HG03196 (cell line): Measurements from ENCODE around the gene SYK.

Source experiments
- ATAC-seq: cut with Tn5 transposase; IDR thresholded peaks from one replicate; pipeline ENCODE4 v1.9.1; 2021; ENCODE audit not compliant: unreplicated experiment

Gene SYK

DNA sequence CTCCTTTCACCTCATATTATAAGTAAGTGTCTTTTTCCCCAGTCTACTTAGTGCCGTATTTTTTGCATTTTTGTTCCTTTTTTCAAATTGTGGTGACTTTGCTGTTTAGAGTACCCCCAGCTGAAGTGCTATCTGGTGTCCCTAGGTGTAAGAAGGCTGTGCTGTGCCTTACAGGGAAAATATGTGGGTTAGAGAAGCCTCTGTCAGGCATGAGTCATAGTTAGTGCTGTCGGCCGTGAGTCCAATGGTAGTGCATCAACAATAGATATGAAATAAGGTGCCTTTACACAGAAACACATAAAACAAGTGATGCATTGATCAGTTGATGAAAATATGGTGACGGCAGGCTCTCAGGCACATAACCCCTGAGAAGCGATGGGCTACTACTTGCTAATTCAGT lies 20.1 kb downstream of the SYK start:
- ATAC-seq: no peak

DNA sequence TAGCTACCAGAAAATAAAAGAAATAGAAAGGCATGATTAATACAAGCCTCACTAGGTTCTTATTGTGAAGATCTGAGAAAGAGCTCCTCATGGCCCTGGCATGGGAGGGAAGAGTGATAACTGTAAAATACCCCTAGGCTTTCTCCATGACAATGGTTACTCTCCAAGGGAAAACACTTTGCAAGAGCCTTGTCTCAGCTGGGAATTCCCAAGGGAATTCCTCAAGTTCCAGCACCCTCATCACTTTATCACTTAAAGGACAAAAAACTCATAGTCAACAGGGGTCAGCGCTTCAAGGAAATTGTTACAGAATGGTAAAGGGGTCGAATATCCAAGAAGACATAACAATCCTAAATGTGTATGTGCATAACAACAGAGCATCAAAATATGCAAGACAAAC lies 21.2 kb downstream of the SYK start:
- no peak for ATAC-seq

DNA sequence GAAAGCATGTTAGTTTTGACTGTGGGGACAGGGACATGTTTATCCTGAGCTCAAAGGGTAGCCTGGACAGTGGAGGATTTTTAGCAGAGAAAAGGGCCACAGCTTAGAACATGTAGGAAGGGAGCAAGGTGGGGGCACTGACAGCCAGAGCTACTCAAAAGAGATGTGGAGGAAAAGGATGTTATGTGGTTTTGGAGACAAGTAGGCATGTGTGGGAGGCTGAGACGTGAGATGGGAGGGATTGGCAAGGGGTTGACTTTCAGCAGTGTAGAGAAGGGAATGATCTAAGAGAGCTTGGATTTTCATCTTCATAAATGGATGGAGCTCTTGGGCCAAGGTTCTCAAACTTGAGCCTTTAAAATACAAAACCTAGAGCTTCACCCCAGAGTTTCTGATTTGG lies 24.0 kb downstream of the SYK start:
- ATAC-seq: no peak

DNA sequence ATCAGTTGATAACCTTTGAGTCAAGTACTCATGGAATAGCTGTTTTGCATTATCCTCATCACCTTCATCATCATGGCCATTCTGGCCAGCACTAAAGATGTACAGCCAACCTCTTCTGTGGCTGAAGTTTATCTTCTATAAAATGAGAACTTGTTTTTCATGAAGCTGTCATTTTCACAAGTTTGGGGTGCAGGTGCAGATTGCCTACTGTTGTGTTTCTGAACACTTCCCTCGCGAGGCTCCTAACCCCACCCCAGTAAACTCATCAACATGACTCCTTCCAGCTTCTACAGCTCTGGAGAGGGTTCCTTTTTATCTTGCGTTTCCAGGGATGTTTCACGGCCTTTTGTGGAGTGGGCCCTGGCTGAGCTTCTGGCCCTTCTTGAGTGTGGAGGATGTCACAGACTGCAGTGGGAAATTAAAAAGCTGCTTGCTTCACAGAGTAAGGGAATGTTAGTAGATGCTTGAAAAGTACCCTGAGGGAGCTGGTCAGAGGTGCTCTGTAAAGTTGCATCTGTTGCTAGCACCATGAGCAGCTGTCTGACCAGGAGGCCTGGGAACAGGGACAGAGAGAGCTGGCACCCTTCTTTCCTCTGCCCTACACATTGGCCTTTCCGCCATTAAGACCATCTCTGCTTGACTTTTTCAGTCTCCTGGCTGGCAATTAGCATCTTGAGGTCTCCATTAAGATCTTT lies 24.9 kb downstream of the SYK start:
- ATAC-seq: no peak

GRCh38 chr9:90827181-90827871 lies 25.7 kb downstream of the SYK start:
- peak; percentile 55 for ATAC-seq

DNA sequence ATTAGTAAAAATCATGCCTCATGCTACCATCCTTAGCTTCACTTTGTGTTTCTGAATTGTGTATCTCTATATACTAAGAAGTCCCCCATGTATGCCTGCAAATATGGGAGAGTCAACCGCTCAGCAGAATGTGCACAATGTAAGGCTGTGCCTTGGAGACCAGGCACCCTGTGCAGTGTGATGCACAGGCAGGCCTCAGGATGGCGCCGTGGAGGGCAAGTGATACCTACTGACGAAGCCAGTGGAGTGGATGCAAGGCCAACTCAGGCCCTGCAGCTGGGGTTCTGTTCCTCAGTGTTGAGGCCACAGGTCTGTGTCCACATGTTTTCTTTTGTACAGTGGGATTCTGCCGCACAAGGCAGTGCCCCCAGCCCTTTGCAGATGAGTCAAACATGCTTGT lies 28.4 kb downstream of the SYK start:
- no peak for ATAC-seq

DNA sequence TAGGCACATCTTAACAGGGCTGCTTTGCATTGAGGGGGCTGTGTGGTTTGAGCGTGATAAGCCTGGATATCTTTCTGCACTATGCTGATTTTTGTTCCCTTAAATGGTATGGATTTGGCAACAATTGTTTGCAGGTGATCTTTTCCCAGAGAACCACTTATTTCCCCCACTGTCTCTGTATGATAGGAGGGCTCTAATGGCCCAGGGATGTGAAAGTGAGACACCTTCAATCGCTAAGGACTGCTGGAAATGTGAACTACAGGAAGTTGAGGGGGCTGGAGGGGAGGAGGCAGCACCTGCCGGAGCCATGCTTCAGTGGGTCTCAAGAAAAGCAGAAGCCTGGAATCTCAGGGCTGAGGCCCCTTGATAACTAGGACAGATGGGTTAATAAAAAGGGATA lies 29.4 kb downstream of the SYK start:
- peak; percentile 42 for ATAC-seq

- no peak for ATAC-seq
Observed at GRCh38 chr9:90832261-90832660, 30.6 kb downstream of the SYK start.

DNA sequence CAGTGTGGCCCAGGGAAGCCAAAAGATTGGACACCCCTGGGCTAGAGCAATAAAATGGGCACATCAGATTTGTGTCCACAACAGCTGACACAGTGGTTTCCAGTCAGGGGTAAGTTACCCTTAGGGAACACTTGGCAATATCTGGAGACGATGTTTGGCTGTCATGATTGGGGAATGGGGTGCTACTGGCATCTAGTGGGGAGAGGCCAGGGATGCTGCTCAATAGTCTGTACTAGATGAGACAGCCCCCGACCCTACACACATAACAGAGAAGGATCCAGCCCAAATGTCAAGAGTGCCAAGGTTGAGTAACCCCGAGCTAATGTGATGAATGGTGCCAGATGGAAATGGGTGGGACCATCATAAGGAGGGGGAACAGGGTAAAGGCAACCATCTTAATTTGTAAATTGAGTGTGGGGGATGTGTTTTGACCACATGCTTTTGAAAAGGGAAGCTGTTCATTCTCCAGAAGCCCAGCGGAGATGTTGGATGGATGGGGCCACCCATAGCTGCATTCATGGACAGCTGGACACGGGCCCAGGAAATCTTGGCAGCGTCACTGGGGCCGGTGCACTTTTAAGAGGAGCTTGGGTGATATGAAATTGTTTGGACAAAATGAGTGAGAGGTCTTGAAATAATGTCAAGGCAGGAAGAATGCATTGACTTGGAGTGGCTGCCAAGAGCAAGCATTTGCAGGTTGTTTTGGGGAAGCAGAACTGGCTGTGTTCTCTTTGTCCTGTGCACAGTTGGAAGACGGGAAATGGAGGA lies 33.4 kb downstream of the SYK start:
- no peak for ATAC-seq

DNA sequence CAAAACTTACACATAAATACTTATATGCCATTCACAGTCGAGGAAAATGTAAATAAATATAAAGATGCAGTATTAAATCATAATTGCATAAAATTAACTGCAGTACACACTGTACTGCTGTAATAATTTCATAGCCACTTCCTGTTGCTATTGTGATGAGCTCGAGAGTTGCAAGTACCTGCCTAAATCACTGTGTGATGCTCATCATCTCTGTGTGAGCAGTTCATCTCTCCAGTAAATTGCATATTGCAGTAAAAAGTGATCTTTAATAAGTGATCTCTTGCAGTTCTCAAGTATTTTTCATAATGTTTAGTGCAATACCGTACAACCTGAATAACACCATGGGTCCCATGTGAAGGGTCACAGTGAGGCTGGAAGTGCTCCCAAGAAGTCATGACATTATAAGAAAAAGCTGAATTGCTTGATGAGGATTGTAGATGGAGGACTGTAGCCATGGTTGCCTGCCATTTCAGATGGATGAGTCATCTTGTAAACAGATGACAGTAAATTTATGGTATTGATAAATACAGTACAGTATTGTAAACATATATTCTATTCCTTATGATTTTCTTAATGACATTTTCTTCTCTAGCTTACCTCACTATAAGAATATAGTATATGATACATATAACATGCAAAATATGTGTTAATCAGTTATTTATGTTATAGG lies 34.9 kb downstream of the SYK start:
- no peak for ATAC-seq

GRCh38 chr9:90838098-90838497 lies 36.5 kb downstream of the SYK start:
- no peak for ATAC-seq

- no peak for ATAC-seq
Observed at GRCh38 chr9:90838581-90839154, 37.0 kb downstream of the SYK start.

DNA sequence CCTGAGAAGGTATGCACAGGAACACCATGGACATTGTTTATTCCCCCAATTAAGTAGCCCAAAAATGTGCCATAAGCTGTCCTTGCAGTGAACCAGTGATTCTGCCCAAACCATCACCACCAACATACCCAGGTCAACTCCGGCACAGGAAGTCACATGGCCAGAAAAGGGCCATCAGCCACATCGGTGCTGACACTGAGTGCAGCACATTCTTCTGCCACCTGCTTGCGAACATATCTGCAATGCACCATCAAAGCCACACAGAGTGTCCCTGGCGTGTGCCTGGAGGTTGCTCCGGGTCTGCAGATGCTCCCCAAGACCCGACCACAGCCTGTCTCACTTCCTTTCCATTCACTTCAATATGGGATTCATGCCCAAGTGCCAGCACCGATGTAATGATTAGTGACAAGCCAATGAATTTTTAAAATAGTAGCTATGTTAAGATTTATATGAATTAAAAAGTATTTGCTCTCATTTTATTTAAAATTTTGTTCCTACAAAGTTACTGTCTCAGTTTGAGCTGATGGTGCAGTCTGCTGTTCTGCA lies 37.6 kb downstream of the SYK start:
- no peak for ATAC-seq

- no peak for ATAC-seq
Observed at GRCh38 chr9:90840696-90841095, 39.1 kb downstream of the SYK start.

GRCh38 chr9:90841213-90841612 lies 39.6 kb downstream of the SYK start:
- no peak for ATAC-seq

- ATAC-seq: no peak
Observed at GRCh38 chr9:90841615-90842014, 40.0 kb downstream of the SYK start.

- no peak for ATAC-seq
Observed at GRCh38 chr9:90842176-90842777, 40.7 kb downstream of the SYK start.

GRCh38 chr9:90842996-90843395 lies 41.4 kb downstream of the SYK start:
- no peak for ATAC-seq

DNA sequence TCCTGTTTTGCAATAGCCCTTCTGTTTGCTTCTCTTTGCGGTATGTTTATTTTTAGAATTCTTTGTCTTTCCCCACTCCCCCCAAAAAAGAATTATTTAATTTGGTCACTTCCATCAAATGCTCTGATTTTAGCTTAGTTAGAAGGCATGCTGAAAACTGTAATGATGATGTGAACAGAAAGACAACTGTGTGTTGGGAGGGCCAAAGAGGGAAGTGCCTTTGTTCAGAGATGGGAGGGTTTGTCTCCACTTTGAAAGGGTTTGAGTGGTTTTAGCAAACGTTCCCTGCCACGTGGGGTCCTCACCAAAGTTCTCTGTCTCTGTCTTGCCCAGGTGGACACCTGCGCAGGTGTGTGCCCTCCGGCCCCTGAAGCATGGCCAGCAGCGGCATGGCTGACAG lies 41.9 kb downstream of the SYK start:
- no peak for ATAC-seq

- no peak for ATAC-seq
Observed at GRCh38 chr9:90844326-90844725, 42.7 kb downstream of the SYK start.
